PFSK-1 (cell line): ENCODE results near the gene ADGRB2.

Source experiments
- FOXP2 ChIP-seq: optimal IDR thresholded peaks from 2 replicates; pipeline ENCODE3; 2011; ENCODE audit warnings: borderline replicate concordance, control low read depth, inconsistent platforms; ENCODE audit not compliant: insufficient read depth; ENCODE audit errors: extremely low read length, extremely low read depth
- POLR2AphosphoS5 ChIP-seq: IDR thresholded peaks from 2 replicates; pipeline ENCODE4 v1.6.1; 2012; ENCODE audit warnings: low read depth, mild to moderate bottlenecking, control low read depth, low read length, moderate library complexity
- REST ChIP-seq, 2 experiments: IDR thresholded peaks; 2 replicates each; pipeline versions ENCODE4 v1.6.1 to v1.8.0; 2011 to 2012; ENCODE audit warnings: low read depth in 2 of 2, low read length in 2 of 2, control low read depth in 1 of 2, inconsistent platforms in 1 of 2, mild to moderate bottlenecking in 1 of 2, moderate library complexity in 1 of 2; ENCODE audit not compliant: insufficient read depth in 1 of 2
- SIN3A ChIP-seq: IDR thresholded peaks from 2 replicates; pipeline ENCODE4 v1.6.1; 2012; ENCODE audit warnings: mild to moderate bottlenecking, low read length, moderate library complexity, borderline replicate concordance; ENCODE audit not compliant: insufficient read depth
- TAF1 ChIP-seq: IDR thresholded peaks from 2 replicates; pipeline ENCODE4 v1.6.1; 2012; ENCODE audit warnings: low read length, control low read depth, borderline replicate concordance; ENCODE audit not compliant: insufficient read depth

ADGRB2 gene

GRCh38 chr1:31734582-31735107 lies 29.5 kb downstream of the ADGRB2 start:
- TF ChIP-seq FOXP2 (no peak), SIN3A (no peak), TAF1 (no peak), POLR2AphosphoS5 (no peak), REST (IDR thresholded peaks at IDR 0.05; ENCODE audit: insufficient read depth in 1 of 2, low read depth in 2 of 2, low read length in 2 of 2) (no peak)

- no peak for TF ChIP-seq REST (IDR thresholded peaks at IDR 0.05; ENCODE audit: insufficient read depth in 1 of 2, low read depth in 2 of 2, low read length in 2 of 2)
Observed at GRCh38 chr1:31733389-31734219, 30.5 kb downstream of the ADGRB2 start.

- no peak for TF ChIP-seq TAF1
- TF ChIP-seq REST (IDR thresholded peaks at IDR 0.05; ENCODE audit: insufficient read depth in 1 of 2, low read depth in 2 of 2, low read length in 2 of 2) = no peak
- TF ChIP-seq POLR2AphosphoS5 = no peak
- no peak for TF ChIP-seq SIN3A
- no peak for TF ChIP-seq FOXP2
Observed at GRCh38 chr1:31732751-31733289, 31.3 kb downstream of the ADGRB2 start.

- no peak for TF ChIP-seq FOXP2
- no peak for TF ChIP-seq POLR2AphosphoS5
- no peak for TF ChIP-seq SIN3A
- no peak for TF ChIP-seq TAF1
- no peak for TF ChIP-seq REST (IDR thresholded peaks at IDR 0.05; ENCODE audit: insufficient read depth in 1 of 2, low read depth in 2 of 2, low read length in 2 of 2)
Observed at GRCh38 chr1:31732343-31732742, 31.8 kb downstream of the ADGRB2 start.
